A549 (cell line): ENCODE measurements around the gene CACNA1C.

Experiments used
- CTCF ChIP-seq: fragments of >200 bp; sonication (Bioruptor Twin); formaldehyde crosslinking; IDR thresholded peaks from 3 replicates; pipeline ENCODE4 v1.5.1; 2016
- FOSL2 ChIP-seq, 2 experiments: fragments of 450-650 bp in 1 of 2; fragments of >200 bp in 1 of 2; sonication (Bioruptor Twin) in 1 of 2; formaldehyde crosslinking; IDR thresholded peaks; 2 replicates each; pipeline versions ENCODE4 v1.5.0 to v1.6.1; 2016 to 2020; ENCODE audit warnings: mild to moderate bottlenecking in 1 of 2, moderate library complexity in 1 of 2
- HDAC2 ChIP-seq: fragments of 200-600 bp; sonication (generic); IDR thresholded peaks from 2 replicates; pipeline ENCODE4 v1.6.1; 2016
- NPAS2 ChIP-seq: fragments of 250-450 bp; sonication (Bioruptor Pico); IDR thresholded peaks from 2 replicates; pipeline ENCODE4 v1.8.0; 2022; ENCODE audit warnings: mild to moderate bottlenecking, moderate library complexity, borderline replicate concordance
- POLR2A ChIP-seq: IDR thresholded peaks from 2 replicates; pipeline ENCODE4 v1.6.1; 2012; ENCODE audit warnings: mild to moderate bottlenecking, low read length
- RAD21 ChIP-seq, 2 experiments: fragments of >200 bp in 1 of 2; sonication (Bioruptor Twin) in 1 of 2; formaldehyde crosslinking in 1 of 2; IDR thresholded peaks in 1 of 2; conservative IDR thresholded peaks in 1 of 2; 2 replicates in 1 of 2; 3 replicates in 1 of 2; pipeline ENCODE4 v1.6.1; 2012 to 2018; ENCODE audit warnings: inconsistent platforms in 1 of 2
- TF ChIP-seq, protein P1 (sequence below): IDR thresholded peaks from 2 replicates; pipeline ENCODE4 v1.6.1; 2012

DNA sequence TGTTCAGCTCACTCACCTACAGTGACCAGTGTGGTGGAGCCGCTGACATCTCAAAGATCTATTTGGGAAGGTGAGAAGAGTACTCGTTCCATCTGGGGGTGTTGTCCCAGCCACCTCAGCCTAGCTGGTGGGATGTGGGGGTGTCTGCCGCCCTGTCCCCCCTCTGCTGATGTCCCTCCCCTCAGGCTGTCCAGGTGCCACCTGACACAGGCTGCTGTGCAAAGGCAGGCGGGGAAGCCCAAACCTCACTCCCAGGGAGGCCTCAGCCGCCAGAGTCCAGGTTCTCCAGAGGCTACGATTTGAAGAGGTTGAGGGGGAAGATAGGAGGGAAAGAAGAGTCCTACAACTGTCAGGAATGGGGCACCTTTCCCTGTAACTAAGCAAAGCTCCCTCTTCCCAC is 690.7 kb downstream of the CACNA1C start:
- TF ChIP-seq, protein P1, sequence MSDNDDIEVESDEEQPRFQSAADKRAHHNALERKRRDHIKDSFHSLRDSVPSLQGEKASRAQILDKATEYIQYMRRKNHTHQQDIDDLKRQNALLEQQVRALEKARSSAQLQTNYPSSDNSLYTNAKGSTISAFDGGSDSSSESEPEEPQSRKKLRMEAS: no peak
- TF ChIP-seq CTCF (no peak), HDAC2 (no peak), POLR2A (no peak), FOSL2 (IDR thresholded peaks at IDR 0.05) (no peak), FOSL2 (CRISPR knock-in tag; IDR thresholded peaks at IDR 0.05) (no peak), RAD21 (conservative IDR thresholded peaks at IDR 0.05 in 1 of 2, IDR thresholded peaks at IDR 0.05 in 1 of 2) (no peak), NPAS2 (CRISPR knock-in tag) (no peak)
